Tibial artery (tissue), 4 donors: ENCODE results near the gene CBX4.

Experiments used
- DNase-seq, 2 donors: peaks; one replicate each; pipeline ENCODE4 v3.0.0-alpha.2; 2019
- H3K27ac ChIP-seq, 2 donors: fragments of 200-600 bp; sonication (generic) in 1 of 2; 1 replicate in 1 of 2; 2 replicates in 1 of 2; pipeline ENCODE4 v1.5.1; 2018 to 2019; ENCODE audit warnings: mild to moderate bottlenecking in 1 of 2
- H3K27me3 ChIP-seq, 2 donors: fragments of 200-600 bp; sonication (generic) in 1 of 2; one replicate each; pipeline versions ENCODE4 v1.5.1 to v1.6.0; 2016 to 2019
- H3K36me3 ChIP-seq, 3 donors: fragments of 200-600 bp; sonication (generic) in 2 of 3; one replicate each; pipeline ENCODE4 v1.5.1; 2016 to 2019; ENCODE audit warnings: mild to moderate bottlenecking in 2 of 3
- H3K4me1 ChIP-seq, 4 donors: fragments of 200-600 bp; sonication (generic) in 2 of 4; 1 replicate in 3 of 4; 2 replicates in 1 of 4; pipeline ENCODE4 v1.5.1; 2016 to 2019
- H3K4me3 ChIP-seq, 2 donors: fragments of 200-600 bp; sonication (generic) in 1 of 2; 1 replicate in 1 of 2; 2 replicates in 1 of 2; pipeline ENCODE4 v1.5.1; 2018 to 2019; ENCODE audit warnings: mild to moderate bottlenecking in 2 of 2
- H3K9me3 ChIP-seq, 3 donors: fragments of 200-600 bp; sonication (generic) in 1 of 3; one replicate each; pipeline ENCODE4 v1.5.1; 2016 to 2019
- CTCF ChIP-seq, 2 experiments: fragments of 200-600 bp in 1 of 2; fragments of 450-650 bp in 1 of 2; IDR thresholded peaks; one replicate each; pipeline ENCODE4 v1.5.1; 2017 to 2019; ENCODE audit warnings: antibody characterized with exemption in 2 of 2, mild to moderate bottlenecking in 1 of 2, moderate library complexity in 1 of 2
- intact Hi-C: fragments of 100-400 bp; cut with DNase I; formaldehyde crosslinking; loops from one replicate; pipeline ENCODE4 v1.15.0; 2023; ENCODE audit warnings: low total_unique reads

CBX4 gene

GRCh38 chr17:79810130-79811010, 28.9 kb downstream of the CBX4 start:
- H3K4me3 ChIP-seq: peak overlapping the region; percentile 11 to 21
- no peak overlapping the region for H3K27ac ChIP-seq
- no peaks in the 10 kb centered on the region for H3K36me3 ChIP-seq
- peaks cover 16 to 98% of the 10 kb centered on the region in 2 donors for H3K27me3 ChIP-seq
- intact Hi-C loops: no loop called here
- no peak for TF ChIP-seq CTCF (IDR thresholded peaks at IDR 0.05)
- peaks cover 0 to 60% (median 50%) of the 10 kb centered on the region in 4 donors for H3K4me1 ChIP-seq
- DNase-seq: no peak
- no peaks in the 10 kb centered on the region for H3K9me3 ChIP-seq

- Histone ChIP-seq H3K4me1 (peaks cover 0 to 53% (median 43%) of the 10 kb centered on the region in 4 donors), H3K36me3 (no peaks in the 10 kb centered on the region), H3K27me3 (peaks cover 16 to 98% of the 10 kb centered on the region in 2 donors), H3K4me3 (peak overlapping the region; percentile 11 to 21), H3K27ac (no peak overlapping the region), H3K9me3 (no peaks in the 10 kb centered on the region)
- no peak for DNase-seq
- no peak for TF ChIP-seq CTCF (IDR thresholded peaks at IDR 0.05)
- intact Hi-C loops: no loop called here
These were observed 29.6 kb downstream of the CBX4 start for GRCh38 chr17:79809530-79810129.

- Histone ChIP-seq H3K27me3 (peaks cover 16 to 98% of the 10 kb centered on the region in 2 donors), H3K36me3 (no peaks in the 10 kb centered on the region), H3K9me3 (no peaks in the 10 kb centered on the region), H3K27ac (no peak overlapping the region), H3K4me1 (peaks cover 0 to 51% (median 38%) of the 10 kb centered on the region in 4 donors), H3K4me3 (no peak overlapping the region)
- intact Hi-C loops: no loop called here
- no peak for TF ChIP-seq CTCF (IDR thresholded peaks at IDR 0.05)
- DNase-seq: no peak
These were observed 30.3 kb downstream of the CBX4 start for GRCh38 chr17:79808763-79809529.

GRCh38 chr17:79806863-79807720, 32.1 kb downstream of the CBX4 start:
- Histone ChIP-seq H3K4me3 (no peak overlapping the region), H3K9me3 (no peaks in the 10 kb centered on the region), H3K36me3 (no peaks in the 10 kb centered on the region), H3K27me3 (peaks cover 25 to 100% of the 10 kb centered on the region in 2 donors), H3K4me1 (peaks cover 0 to 50% (median 26%) of the 10 kb centered on the region in 4 donors), H3K27ac (no peak overlapping the region)
- TF ChIP-seq CTCF (IDR thresholded peaks at IDR 0.05): no peak
- no peak for DNase-seq
- intact Hi-C loops: no loop called here

GRCh38 chr17:79806446-79806760, 32.8 kb downstream of the CBX4 start:
- H3K27me3 ChIP-seq: peaks cover 25 to 100% of the 10 kb centered on the region in 2 donors
- intact Hi-C loops: no loop called here
- TF ChIP-seq CTCF (IDR thresholded peaks at IDR 0.05): no peak
- no peak for DNase-seq
- H3K9me3 ChIP-seq: no peaks in the 10 kb centered on the region
- no peak overlapping the region for H3K4me3 ChIP-seq
- no peaks in the 10 kb centered on the region for H3K36me3 ChIP-seq
- H3K4me1 ChIP-seq: peaks cover 0 to 49% (median 20%) of the 10 kb centered on the region in 4 donors
- H3K27ac ChIP-seq: no peak overlapping the region
